Activated CD4-positive, alpha-beta T cell treated with anti-CD3 and anti-CD28 coated beads, Interleukin-2, Interleukin-4, amounts not matched to agents 100 ng/mL and 50 ng/mL, durations not matched to agents 16 hours and 8 hours (primary cell): ENCODE data around the gene STX12.
A peak's percentile ranks its signal among the peaks of the same experiment; 100 is the strongest.
"Not testable (repeated sequence)": the region's sequence is repeated elsewhere in the genome, so short reads cannot be mapped to it uniquely, and the experiment has no call there.

Experiments used
- DNase-seq: peaks from one replicate; pipeline ENCODE4 v3.0.0-alpha.2; 2020; ENCODE audit warnings: low spot score

STX12 gene

DNA sequence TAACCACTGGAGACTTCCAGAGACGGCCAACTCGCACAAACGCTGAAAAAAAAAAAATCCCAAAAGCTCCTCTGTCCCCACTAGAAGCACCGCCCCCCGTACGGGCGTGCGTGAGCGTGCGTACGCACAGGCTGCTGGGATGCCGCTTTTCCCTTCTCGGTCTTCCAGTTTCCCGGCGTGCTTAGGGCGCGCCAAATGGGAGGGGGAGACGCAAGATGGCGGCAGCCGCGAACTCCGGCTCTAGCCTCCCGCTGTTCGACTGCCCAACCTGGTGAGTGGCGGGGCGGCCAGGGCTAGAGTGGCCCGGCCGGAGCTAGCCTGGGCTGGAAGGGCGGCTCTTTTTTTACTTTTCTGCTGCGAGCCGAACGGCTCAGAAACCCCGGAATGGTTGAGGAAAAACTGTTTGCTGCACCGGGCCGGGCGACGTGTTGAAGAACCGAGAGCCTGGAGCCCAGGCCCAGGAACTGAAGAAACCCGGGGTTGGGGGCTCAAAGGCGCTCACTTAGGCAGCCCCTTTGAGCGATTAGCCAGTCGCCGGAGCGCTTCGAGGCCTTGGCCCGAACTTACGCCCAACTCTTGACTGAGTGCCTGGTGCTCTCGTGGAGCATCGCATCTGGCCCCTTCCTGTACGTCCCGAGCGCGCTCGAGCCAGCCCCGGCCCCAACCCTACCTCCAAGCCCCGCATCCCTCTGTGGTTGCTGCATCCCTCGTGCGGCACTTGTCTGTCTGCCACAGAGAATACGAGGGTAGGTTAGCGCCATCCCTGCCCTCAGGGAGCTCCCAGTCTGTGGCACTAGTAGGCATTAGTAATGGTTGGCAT lies 57.8 kb downstream of the STX12 start, which contains the start of gene PPP1R8:
TSS of gene PPP1R8 (plus strand) at position 162 of the 820 bp plus-strand sequence. CDS start at position 216, 54 bp downstream.
- peak; percentile 95 for DNase-seq

DNA sequence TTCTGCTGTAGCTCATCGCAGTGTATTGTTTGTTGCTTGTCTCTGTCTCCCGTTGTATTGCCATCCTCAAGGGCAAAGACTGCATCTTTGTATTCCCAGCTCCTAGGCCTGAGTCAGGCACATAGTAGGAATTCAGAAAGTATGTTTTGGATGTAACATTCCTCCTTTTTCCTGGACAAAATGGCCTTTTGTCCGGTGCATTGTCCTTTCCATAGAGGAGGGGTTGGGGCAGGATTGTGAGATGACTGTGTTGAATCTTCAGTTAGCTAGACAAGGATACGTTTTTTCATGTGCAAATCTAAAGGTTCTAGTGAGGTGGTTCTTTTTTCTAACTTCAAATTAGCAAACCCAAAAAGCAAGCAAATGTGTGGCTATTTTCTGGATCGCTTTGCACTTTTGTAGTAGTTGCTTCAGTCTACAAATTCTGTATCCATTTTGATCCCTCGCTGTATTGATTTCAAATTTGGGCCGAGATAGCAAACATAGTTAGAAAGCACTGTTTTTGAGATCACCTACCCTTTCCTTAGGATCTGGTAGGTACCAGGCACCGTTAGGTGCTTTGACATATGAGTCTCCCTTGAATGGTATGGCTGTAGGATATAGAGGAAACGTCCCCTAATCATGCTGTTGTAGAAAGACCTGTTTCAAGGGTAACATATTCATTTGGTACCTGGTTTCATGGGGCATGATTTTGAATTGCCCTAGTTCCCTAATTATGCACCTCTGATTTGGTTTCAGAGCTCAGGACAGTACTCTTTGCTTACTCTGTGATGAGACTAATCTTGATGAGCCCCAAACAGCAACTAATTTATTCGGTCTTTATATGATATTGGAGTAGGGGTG lies 58.8 kb downstream of the STX12 start:
- no peak for DNase-seq

DNA sequence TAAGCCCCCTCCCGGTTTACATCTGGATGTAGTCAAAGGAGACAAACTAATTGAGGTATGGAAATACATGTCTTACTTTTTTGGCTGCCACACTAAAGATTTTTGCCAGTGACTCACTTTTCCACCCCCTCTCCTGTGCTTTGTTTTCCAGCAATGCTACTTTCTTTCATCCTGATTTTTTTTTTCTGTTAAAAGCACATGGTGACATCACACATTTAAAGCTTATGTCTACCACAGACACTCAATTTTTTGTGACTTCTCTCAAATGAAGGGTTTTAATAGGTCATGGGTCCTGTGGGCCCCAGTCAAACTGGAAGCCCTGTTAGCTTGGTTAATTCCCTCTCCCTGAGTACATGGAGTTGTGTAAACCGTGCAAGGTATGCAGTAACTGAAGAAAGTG lies 59.7 kb downstream of the STX12 start:
- DNase-seq = no peak

DNA sequence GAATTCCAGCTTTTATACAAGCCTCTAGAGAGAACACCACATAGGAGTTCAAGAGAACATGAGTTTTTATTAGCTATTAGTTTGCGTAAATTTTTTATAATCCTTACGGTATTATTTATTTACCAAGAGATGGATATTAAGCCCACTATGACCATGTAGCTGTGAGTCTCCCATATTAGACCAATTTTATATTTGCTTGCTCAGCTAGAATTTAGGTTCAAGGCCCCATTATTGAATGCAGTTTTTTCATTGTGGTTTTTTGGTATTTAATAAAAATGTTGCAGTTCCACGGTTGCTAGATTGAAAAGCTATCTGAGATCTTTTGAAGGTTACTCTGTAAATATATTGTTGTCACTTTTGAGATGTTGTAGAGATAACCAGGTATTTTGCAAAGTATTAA lies 60.5 kb downstream of the STX12 start:
- no peak for DNase-seq

DNA sequence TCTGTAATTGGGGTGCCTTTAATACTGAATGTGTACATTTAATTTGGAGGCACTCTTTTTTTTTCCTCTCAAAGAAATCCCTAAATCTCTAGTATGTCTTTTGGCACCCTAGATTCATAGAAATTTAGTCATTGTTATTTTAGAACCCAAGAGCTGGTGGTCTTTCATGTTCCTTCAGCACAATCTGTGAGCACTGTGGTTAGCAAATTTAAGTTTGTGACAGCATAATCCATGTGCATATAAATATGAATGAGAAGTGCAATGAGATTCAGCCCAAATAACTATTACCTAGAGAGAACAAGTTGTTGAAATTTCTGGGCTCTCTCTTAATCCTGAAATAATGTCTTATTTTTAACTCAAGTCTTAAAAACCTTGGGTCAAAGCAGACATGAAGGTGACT lies 62.0 kb downstream of the STX12 start:
- DNase-seq = no peak

DNA sequence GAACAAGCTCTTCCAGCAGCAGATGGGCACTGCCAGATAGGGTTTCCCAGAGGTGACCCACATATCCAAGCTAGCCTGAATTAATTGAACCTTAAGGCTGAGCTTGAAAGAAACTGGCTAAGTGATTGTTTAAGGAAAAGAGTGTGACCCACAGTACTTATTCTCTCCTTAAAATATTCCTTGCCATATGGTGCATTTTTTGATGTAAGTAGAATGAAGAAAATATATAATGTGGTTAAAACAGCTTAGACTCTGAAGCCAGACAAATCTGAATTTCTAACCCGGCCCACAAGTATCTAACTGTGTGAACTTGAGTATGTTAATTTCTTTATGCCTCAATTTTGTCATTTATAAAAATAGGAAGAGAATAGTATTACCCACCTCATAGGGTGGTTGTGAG lies 62.5 kb downstream of the STX12 start:
- DNase-seq = no peak

DNA sequence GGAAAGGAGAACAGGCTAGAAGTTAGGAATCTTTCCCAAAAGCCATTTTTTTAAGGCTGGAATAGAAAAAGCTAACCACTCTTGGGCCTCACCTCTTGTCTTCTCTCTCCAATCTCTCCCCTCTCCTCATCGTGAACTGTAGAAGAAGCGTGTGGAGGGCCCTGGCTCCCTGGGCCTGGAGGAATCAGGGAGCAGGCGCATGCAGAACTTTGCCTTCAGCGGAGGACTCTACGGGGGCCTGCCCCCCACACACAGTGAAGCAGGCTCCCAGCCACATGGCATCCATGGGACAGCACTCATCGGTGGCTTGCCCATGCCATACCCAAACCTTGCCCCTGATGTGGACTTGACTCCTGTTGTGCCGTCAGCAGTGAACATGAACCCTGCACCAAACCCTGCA lies 76.9 kb downstream of the STX12 start:
- no peak for DNase-seq

DNA sequence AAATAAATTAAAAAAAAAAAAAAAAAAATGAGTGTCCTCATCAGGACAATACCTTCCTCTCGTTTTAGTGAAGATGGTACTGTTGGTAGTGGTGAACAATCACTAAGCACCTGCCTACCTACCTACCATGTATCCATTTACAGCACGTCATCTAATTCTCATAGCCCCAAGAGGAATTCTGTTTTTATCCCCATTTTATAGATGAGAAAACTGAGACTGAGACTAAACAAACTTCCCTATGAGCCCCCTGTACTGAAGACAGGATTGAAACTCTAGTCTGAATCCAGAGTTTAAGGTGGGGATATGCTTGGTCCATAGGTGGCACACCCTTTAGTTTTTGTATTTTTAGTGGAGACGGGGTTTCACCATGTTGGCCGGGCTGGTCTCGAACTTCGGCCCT lies 82.1 kb downstream of the STX12 start:
- no peak for DNase-seq

DNA sequence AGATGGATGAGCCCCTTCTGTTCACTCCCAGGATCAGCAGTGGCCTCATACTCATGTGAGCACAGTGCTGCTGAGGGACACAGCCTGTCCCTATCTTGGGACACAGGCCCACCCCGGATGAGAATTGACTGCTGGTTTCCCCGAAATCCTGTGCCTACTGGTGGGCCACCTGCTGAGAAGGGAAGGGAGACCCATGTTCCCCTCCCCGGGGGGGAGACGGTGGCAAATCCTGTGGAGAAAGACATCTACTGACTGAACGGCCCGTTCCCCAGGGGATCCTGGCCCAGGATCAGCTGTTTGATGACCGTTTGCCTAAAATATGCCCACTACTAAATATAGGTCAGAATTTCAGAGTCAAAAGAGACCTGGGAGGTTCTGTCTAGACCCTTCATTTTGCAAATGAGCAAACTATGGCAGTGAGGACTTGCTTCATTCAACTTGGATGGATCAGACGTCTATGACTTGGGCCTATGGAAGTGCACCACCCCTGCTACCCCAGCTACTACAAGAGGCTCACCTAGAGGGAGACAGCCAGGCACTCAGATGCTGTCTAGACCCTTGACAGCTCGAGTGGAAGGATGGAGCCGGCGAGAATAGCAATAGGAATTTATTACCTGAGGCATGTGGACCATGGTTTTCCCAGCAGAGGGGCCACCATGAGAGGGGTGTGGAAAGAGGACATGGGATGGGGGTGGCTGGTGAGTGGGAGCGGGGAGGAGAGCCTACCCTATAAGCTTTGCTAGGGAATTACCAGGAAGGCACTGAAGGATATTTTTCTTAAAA lies 83.7 kb downstream of the STX12 start:
- DNase-seq = no peak

DNA sequence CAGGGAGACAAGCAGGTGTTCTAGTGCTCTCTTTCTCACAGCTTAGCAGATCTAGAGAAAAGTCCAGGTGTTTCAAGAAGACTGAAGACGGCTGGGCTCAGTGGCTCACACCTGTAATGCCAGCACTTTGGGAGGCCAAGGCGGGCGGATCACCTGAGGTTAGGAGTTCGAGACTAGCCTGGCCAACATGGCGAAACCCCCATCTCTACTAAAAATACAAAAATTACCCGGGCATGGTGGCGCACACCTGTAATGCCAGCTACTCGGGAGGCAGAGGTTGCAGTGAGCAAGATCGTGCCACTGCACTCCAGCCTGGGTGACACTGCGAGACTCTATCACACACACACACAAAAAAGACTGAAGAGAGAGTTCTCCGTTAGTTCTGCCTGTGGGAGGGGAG lies 84.5 kb downstream of the STX12 start:
- not testable (repeated sequence) for DNase-seq

DNA sequence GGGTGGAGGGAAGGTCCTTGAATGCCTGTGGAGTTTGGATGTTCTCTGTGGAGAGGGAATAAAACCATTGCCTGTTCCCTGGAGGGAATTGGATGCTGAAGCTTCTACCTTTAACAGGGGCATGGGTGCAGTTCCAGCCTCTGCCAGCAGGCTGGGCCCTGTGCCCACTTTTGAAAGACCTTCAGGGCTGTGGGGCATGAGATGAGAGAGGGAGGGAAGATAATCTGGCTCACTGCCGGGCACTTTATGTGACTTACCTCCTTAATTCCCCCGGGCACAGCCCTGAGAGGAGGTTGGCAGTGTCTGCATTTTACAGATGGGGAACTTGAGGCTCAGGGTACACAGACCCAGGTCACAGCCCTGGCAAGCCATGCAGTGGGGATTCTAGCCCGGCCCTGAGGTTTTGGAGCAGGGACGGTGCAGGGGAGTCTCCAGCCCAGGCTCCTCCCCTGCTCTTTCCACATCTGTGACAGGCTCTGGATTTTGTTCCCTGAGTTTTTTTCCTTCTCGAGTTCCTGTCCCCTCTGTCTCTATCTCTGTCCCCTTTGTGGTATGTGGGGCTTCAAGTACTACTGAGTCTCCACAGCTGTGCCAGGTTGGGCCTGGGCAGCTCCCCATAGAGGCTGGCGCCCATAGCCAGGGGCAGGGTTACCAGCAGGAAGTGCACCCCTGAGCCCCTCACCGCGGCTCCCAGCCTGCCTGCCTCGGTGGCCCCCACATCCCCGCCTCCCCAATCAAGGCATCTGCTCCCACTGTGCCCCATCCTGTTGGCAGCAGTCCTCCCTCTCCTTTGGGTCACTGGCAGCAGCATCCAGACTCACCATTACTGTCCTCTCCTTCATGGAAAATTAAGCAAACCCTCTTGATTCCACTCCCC lies 85.3 kb downstream of the STX12 start:
- DNase-seq = peak; percentile 80

DNA sequence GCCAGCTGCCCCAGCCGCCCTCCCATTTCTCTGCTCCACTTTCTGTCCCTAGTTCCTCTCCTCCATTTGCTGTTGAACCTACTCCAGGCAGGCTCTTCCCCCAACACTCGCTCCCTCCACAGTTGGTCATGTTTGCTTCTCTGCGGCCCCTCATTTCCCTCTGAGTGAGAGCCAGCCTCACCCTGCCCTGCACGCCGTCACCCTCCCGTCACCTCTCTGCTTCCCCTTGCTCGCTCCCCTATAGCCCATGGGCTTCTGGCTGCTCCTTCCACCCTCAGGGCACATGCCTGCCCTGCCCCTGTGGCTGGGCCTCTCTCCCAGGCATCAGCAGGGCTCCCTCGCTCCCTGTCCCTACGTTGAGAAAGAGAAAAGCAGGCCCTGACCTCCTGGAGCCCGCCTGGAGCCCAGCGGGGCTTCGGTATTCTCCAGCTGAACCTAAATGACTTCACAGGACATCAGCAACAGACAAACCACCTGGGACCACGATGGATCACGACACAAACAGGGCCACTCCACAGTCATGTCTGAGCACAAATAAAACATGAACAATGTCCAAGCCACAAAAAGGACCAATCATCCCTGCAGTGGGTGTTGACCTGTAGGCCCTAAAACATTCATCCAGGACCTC lies 86.0 kb downstream of the STX12 start:
- DNase-seq = no peak

DNA sequence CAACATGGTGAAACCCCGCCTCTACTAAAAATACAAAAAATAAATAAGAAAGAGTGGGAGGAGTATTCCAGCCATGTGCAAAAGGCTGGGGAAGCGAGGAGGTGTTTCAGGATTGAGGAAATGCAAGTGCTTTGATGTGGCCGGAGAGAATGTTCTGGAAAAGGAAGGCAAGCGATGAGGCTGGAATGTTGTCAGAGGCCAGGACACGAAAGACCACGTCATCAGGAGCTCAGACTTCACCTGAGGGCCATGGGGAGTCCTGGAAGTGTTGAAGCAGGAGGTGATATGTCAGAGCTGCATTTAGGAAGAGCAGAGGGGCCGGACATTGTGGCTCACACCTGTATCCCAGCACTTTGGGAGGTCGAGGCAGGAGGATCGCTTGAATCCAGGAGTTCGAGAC lies 88.4 kb downstream of the STX12 start:
- DNase-seq = no peak

DNA sequence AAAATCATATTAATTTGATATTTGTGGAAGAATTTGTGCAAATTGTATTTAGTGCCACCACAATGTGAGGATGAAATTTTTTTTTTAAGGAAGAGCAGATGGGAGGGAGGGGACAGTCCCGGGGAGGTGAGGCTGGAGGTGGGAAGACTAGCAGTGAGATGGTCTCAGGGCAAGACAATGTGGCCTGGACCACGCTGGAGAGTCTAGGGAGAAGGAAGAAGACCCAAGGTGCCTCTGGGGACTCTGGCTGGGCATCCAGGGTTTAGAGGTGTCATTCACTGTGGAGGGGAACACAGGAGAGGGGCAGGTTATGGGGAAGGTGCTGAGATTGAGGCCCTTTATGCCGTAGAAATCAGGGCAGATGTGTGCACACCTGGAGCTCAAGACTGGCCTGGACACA lies 89.0 kb downstream of the STX12 start:
- DNase-seq = no peak

DNA sequence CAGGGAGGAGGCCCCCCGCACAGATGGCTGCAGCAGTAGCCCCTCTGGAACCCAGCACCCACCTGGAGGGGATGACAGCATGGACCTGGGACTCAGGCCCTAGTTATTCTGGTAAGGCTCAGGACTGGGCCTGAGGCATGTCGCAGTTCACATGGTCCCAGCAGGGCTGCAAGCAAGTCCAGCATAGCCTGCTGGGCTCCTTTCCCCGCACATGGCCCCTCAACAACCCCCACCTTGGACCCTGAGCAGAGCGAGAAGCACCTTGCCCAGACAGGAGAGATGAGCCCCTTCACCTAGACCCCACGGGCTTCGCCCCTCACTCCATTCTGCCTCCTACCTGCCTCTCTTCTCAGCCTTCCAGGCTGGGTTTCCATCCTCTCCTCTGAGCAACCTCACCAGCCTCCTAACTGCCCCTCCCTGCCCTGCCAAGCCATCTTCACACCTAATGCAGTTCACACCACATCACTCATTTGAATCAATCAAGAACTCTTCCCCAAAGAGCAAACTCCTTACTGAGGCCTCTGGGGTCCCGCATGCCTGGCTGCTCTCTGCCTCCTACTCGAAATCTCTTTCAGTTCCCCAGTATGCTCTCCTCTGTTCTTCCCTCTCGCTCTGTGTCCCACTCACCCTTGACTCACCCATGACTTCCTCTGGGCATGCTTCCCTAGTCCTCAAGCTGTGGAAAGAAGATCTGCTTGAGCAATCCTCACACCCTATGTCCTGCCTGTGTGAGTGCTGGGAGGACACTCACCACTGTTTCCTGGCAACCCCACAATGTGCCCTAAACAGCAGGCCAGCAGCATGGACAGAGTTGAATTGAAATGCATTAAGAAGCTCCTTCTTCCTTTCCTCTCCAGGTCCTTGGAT lies 89.9 kb downstream of the STX12 start:
- DNase-seq = no peak

DNA sequence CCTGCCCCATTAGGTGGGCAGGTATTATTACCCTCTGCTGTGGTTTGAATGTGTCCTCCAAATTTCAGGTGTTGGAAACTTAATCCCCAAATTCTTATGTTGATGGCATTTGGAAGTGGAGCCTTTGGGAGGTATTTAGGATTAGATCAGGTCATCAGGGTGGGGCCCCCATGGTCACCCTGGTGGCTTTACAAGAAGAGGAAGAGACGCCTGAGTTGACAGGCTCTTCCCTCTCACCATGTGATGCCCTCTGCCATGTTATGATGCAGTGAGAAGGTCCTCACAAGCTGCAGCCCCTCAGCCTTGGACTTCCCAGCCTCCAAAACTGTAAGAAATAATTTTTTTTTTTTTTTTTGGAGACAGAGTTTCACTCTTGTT lies 90.5 kb downstream of the STX12 start:
- DNase-seq = no peak

DNA sequence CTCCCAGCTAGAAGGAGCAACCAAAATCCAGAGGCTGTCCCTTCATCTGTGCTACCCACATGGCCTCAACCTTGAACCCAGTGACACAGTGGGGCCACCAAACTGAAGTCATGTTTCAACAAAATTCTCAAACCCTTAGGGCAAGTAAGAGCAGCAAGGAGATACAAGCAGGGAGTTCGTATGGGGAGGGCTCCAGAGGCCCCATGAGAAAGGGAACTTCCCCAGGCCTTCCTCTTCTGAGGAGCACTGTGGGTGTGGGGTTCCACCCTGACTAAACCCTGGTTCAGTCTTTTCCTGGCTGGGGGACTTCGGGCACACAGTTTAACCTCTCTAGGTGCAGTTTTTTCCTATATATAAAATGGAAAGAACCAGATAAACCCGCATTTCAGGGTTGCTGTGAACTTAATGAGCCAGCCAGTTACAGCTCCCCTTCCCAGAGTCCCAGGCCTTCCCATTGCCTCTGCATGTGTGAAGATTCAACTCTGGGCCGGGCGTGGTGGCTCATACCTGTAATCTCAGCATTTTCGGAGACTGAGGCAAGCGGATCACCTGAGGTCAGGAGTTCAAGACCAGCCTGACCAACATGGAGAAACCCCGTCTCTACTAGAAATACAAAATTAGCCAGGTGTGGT lies 91.4 kb downstream of the STX12 start:
- DNase-seq = no peak

DNA sequence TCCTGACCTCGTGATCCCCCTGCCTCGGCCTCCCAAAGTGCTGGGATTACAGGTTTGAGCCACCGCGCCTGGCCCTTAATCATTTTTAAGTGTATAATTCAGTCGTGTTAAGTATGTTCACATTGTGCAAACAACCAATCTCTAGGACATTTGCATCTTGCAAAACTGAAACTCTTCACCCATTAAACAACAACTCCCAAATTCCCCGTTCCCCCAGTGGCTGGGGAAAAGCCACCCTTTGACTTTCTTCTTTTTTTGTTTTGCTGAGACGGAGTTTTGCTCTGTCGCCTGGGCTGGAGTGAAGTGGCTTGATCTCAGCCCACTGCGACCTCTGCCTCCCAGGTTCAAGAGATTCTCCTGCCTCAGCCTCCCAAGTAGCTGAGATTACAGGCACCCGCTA lies 92.8 kb downstream of the STX12 start:
- no peak for DNase-seq

DNA sequence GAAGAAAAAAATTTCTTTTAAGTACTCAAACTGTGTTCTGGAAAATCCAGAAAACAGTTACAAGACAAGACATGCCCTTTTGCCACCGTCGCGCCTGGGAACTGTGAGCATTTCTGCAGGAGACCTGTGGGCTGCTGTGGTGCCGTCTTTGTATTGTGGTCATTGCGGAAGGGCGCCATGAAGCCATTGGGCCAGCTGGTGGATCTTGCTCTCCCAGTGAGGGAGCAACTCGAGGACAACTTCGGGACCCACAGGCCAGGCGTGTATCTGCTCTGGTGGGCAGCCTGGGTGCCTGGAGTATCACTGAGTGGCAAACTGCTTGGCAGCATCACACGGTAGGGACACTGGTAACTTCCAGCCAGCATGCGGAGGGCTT lies 95.5 kb downstream of the STX12 start:
- DNase-seq = no peak
